RWPE2 (cell line): ENCODE measurements around the gene EML5.
A peak's percentile ranks its signal among the peaks of the same experiment; 100 is the strongest.

Experiments
- ATAC-seq: fragments of 200-7000 bp; cut with Tn5 transposase; 3 replicates; pipeline ENCODE4 v1.9.1; 2021; ENCODE audit warnings: low read depth
- DNase-seq: peaks from one replicate; pipeline ENCODE4 v3.0.0-alpha.2; 2020; ENCODE audit warnings: low spot score
- H3K27ac ChIP-seq: fragments of 450-650 bp; 2 replicates; pipeline ENCODE4 v1.5.1; 2017; ENCODE audit warnings: mild to moderate bottlenecking; ENCODE audit not compliant: poor library complexity, severe bottlenecking
- H3K27me3 ChIP-seq: fragments of 250-450 bp; sonication (Bioruptor Pico); 2 replicates; pipeline ENCODE4 v1.5.1; 2021; ENCODE audit warnings: mild to moderate bottlenecking, moderate library complexity; ENCODE audit not compliant: insufficient read depth, poor library complexity, severe bottlenecking
- H3K36me3 ChIP-seq: fragments of 250-450 bp; sonication (Bioruptor Pico); 2 replicates; pipeline ENCODE4 v1.5.1; 2020; ENCODE audit warnings: low read depth, mild to moderate bottlenecking, moderate library complexity
- H3K4me1 ChIP-seq: fragments of 250-450 bp; sonication (Bioruptor Pico); 2 replicates; pipeline ENCODE4 v1.5.1; 2021; ENCODE audit warnings: mild to moderate bottlenecking, moderate library complexity; ENCODE audit not compliant: insufficient read depth, poor library complexity, severe bottlenecking
- H3K4me3 ChIP-seq: fragments of 250-450 bp; sonication (Bioruptor Pico); 2 replicates; pipeline ENCODE4 v1.5.1; 2021; ENCODE audit warnings: mild to moderate bottlenecking, moderate library complexity; ENCODE audit not compliant: severe bottlenecking
- H3K9me3 ChIP-seq: fragments of 250-450 bp; sonication (Bioruptor Pico); 2 replicates; pipeline ENCODE4 v1.5.1; 2021; ENCODE audit warnings: mild to moderate bottlenecking, moderate library complexity; ENCODE audit not compliant: severe bottlenecking
- TF ChIP-seq, protein P1 (sequence below): fragments of 450-650 bp; IDR thresholded peaks from one replicate; pipeline ENCODE4 v1.5.1; 2017; ENCODE audit warnings: mild to moderate bottlenecking, moderate library complexity; ENCODE audit not compliant: poor library complexity, severe bottlenecking

Gene EML5

DNA sequence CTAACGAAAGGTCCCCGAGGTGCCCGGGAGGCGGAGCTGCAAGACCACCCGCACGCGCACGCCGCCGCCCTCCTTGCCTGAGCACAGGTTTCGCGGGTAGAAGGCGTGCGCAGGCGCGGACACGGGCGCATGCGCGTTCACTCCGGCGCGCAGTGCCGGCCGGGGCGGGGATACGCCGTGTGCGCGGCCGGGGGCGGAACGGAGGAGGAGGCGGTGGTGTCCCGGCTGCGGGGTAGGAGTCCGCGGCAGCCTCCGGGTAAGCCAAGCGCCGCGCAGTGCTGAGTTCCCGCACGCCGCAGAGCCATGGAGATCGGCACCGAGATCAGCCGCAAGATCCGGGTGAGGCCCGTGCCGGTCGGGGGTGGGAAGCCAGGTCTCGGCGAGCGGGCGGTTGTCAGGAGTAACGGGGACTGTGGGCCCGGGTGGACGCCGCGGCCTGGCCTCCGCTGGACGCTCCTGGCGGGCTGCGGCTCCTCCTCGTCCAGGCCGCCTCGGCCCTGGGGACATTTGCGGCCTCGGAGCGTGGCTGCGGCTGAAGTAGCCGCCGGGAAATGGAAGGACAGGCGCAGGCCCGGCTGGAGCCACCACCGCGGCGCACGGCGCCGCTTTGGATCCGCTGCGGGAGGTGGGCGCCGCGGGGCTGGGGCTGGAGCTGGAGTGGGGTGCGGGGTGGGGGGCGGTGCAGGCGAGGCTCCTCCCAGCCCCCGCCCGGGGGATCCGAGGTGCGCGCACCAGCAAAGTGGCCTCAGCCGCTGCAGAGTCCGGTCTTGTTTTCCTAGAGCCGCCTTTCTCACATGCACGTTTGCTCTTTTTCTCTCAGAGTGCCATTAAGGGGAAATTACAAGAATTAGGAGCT is 229.7 kb downstream of the EML5 start, which contains the start of gene ZC3H14:
Gene ZC3H14, plus strand, starts transcription at position 207 of the 856 bp plus-strand sequence. Its CDS starts 97 bp downstream, at position 304.
- Histone ChIP-seq H3K4me3 (peak within 1 kb of the TSS; percentile 94), H3K4me1 (peaks cover 10% of the 10 kb centered on the region), H3K27me3 (no peaks in the 10 kb centered on the region), H3K27ac (peak within 1 kb of the TSS; percentile 56), H3K36me3 (peaks cover 33% of the 10 kb centered on the region), H3K9me3 (no peaks in the 10 kb centered on the region)
- TF ChIP-seq, protein P1, sequence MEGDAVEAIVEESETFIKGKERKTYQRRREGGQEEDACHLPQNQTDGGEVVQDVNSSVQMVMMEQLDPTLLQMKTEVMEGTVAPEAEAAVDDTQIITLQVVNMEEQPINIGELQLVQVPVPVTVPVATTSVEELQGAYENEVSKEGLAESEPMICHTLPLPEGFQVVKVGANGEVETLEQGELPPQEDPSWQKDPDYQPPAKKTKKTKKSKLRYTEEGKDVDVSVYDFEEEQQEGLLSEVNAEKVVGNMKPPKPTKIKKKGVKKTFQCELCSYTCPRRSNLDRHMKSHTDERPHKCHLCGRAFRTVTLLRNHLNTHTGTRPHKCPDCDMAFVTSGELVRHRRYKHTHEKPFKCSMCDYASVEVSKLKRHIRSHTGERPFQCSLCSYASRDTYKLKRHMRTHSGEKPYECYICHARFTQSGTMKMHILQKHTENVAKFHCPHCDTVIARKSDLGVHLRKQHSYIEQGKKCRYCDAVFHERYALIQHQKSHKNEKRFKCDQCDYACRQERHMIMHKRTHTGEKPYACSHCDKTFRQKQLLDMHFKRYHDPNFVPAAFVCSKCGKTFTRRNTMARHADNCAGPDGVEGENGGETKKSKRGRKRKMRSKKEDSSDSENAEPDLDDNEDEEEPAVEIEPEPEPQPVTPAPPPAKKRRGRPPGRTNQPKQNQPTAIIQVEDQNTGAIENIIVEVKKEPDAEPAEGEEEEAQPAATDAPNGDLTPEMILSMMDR: peak; percentile 22
- ATAC-seq (peak; percentile 92), DNase-seq (peak; percentile 89)

DNA sequence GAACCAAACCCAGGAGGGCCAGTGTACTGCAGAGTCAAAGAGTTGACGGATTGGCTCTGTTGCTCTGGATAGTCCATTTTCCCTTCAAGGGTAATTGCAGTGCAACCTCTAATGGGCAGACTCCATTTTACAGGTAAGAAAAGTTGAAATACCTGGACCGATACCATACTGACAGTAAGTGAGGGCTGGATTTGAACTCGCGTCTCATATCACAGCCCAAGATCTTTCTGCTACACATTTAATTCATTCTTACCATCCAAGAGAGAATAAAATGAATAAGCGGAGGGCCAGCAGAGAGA is 230.3 kb downstream of the EML5 start:
- Histone ChIP-seq H3K36me3 (peaks cover 27% of the 10 kb centered on the region), H3K4me3 (peak overlapping the region; percentile 94), H3K27ac (peak overlapping the region; percentile 56), H3K27me3 (no peaks in the 10 kb centered on the region), H3K9me3 (no peaks in the 10 kb centered on the region), H3K4me1 (peaks cover 10% of the 10 kb centered on the region)
- no peak for ATAC-seq
- TF ChIP-seq, protein P1: no peak
- DNase-seq: no peak
